Stimulated activated CD8-positive, alpha-beta memory T cell treated with anti-CD3 and anti-CD28 coated beads, Interleukin-15, amount 100 ng/mL, for 1 hour (primary cell): ENCODE results near the gene SCO2.

Source experiments
- DNase-seq: peaks from one replicate; pipeline ENCODE4 v3.0.0-alpha.2; 2020; ENCODE audit warnings: low read depth

Gene SCO2

GRCh38 chr22:50531962-50532674 lies 6.7 kb upstream of the SCO2 start:
- DNase-seq = no peak

- DNase-seq = peak; percentile 40
Observed at GRCh38 chr22:50531546-50531961, 6.2 kb upstream of the SCO2 start.

- DNase-seq = peak; percentile 68
Observed at GRCh38 chr22:50530877-50531545, 5.6 kb upstream of the SCO2 start.

GRCh38 chr22:50530580-50530876 lies 5.1 kb upstream of the SCO2 start:
- DNase-seq = no peak

- no peak for DNase-seq
Observed at GRCh38 chr22:50529897-50530579, 4.6 kb upstream of the SCO2 start, which contains the start of gene TYMP. TYMP (minus strand) TSS chr22:50530012; CDS start chr22:50529709, 303 bp downstream.

GRCh38 chr22:50529416-50529896 lies 4.1 kb upstream of the SCO2 start:
- DNase-seq = no peak

- DNase-seq = no peak
Observed at GRCh38 chr22:50528682-50529415, 3.5 kb upstream of the SCO2 start.

GRCh38 chr22:50527921-50528681 lies 2.7 kb upstream of the SCO2 start:
- no peak for DNase-seq

GRCh38 chr22:50526834-50527801 lies 1.7 kb upstream of the SCO2 start:
- no peak for DNase-seq

GRCh38 chr22:50526108-50526833 lies 873 bp upstream of the SCO2 start:
- peak; percentile 57 for DNase-seq

- DNase-seq = no peak
Observed at GRCh38 chr22:50525858-50526107, 385 bp upstream of the SCO2 start.

- DNase-seq = no peak
Observed at GRCh38 chr22:50524676-50525103, 708 bp downstream of the SCO2 start.

GRCh38 chr22:50523806-50524675 lies 1.4 kb downstream of the SCO2 start:
- no peak for DNase-seq

GRCh38 chr22:50523458-50523805 lies 2.0 kb downstream of the SCO2 start:
- no peak for DNase-seq

- no peak for DNase-seq
Observed at GRCh38 chr22:50522806-50523438, 2.5 kb downstream of the SCO2 start.

GRCh38 chr22:50522208-50522805 lies 3.1 kb downstream of the SCO2 start:
- no peak for DNase-seq

GRCh38 chr22:50521710-50522109 lies 3.7 kb downstream of the SCO2 start:
- DNase-seq = no peak

- no peak for DNase-seq
Observed at GRCh38 chr22:50520826-50521453, 4.5 kb downstream of the SCO2 start.
